Posterior cingulate gyrus (tissue), 11 donors: ENCODE results near the gene EIF4ENIF1.
A peak's percentile ranks its signal among the peaks of the same experiment; 100 is the strongest.
"Not testable (repeated sequence)": the region's sequence is repeated elsewhere in the genome, so short reads cannot be mapped to it uniquely, and the experiment has no call there.

Source experiments
- DNase-seq, 10 donors: peaks; one replicate each; pipeline versions ENCODE4 v3.0.0 to v3.0.0-alpha.2; 2020 to 2021; ENCODE audit warnings: mixed read lengths in 3 of 10
- intact Hi-C: fragments of 100-400 bp; cut with DNase I; formaldehyde crosslinking; loops from one replicate; pipeline ENCODE4 v1.15.1; 2023

EIF4ENIF1 gene

DNA sequence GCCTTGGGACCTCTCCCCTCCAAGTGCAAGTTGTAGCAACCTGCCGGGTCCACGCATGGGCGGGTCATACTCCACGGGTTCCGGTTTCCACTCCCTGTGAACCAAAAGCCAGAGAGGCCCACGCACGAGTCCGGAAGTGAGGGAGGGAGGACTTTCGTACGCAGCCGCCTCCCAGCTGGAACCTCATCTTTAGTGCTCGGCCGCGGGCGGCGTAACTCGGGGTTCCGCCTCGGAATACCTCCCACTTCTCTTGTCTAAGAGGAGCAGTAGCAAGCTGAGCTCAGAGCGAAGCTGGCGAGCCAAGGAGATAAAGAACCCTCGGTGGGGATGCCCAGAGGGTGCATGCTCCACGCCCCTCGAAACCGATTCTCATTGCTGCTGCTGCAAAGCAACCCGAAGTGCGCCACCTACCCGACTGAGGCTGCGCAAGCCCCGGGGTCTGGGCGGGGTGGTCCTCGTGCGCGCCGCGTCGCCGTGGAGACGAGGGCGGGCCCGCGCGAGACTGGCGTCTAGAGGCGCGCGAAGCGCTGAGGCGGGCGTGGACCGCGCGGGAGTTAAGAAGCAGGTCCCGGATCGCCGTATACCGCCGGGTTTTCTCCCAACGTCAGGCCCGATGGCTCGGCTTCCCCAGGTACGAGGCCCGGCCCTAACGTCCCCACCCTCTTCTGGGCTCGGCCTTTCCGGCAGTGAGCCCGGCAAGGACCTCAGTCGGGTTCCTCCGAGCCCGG, 6.5 kb upstream of the EIF4ENIF1 start, which contains the start of gene SFI1:
TSS of gene SFI1 (plus strand) at position 530 of the 728 bp plus-strand sequence. CDS start 11,749 bp downstream, outside the sequence.
- DNase-seq: peak; percentile 91 to 99 (median 94)

GRCh38 chr22:31495343-31495742, 5.7 kb upstream of the EIF4ENIF1 start:
- no peak for DNase-seq
- intact Hi-C loops: loop anchor here (10.0 kb wide), 2 partner anchors 139 to 151 kb away; partner anchors contain the start of gene PATZ1

More for the DNA sequence above, 6.5 kb upstream of the EIF4ENIF1 start, which contains the start of gene SFI1:
- intact Hi-C loops: loop anchor here (10.0 kb wide), 2 partner anchors 139 to 151 kb away; partner anchors contain the start of gene PATZ1

DNA sequence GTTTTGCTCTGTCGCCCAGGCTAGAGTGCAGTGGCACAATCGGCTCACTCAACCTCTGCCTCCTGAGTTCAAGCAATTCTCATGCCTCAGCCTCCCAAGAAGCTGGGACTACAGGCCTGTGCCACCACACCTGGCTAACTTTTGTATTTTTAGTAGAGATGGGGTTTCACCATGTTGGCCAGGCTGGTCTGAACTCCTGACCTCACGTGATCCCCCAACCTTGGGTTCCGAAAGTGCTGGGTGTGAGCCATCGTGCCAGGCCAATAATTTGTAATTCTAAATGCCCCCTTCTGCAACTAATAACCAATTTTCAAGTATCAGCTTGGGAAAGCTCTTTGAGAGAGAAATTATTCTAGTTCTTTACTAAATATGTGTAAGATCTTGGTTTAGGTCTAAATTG, 3.7 kb upstream of the EIF4ENIF1 start:
- not testable (repeated sequence) for DNase-seq
- intact Hi-C loops: loop anchor here (5.0 to 10.0 kb wide), 3 partner anchors 141 to 259 kb away; partner anchors contain the start of genes DEPDC5, PATZ1 and PRR14L

GRCh38 chr22:31492151-31492550, 2.5 kb upstream of the EIF4ENIF1 start:
- DNase-seq: no peak
- intact Hi-C loops: loop anchor here (5.0 to 10.0 kb wide), 3 partner anchors 143 to 260 kb away; partner anchors contain the start of genes DEPDC5, PATZ1 and PRR14L

- no peak for DNase-seq
- intact Hi-C loops: loop anchor here (5.0 to 10.0 kb wide), 3 partner anchors 143 to 261 kb away; partner anchors contain the start of genes DEPDC5, PATZ1 and PRR14L
Measured at GRCh38 chr22:31491218-31491962, 1.7 kb upstream of the EIF4ENIF1 start.

- peak in 7 of 10 donors; percentile 17 to 83 (median 38) for DNase-seq
- intact Hi-C loops: loop anchor here (5.0 to 10.0 kb wide), 3 partner anchors 144 to 262 kb away; partner anchors contain the start of genes DEPDC5, PATZ1 and PRR14L
Measured at GRCh38 chr22:31490496-31490925, 869 bp upstream of the EIF4ENIF1 start.

- DNase-seq: peak in 7 of 10 donors; percentile 6 to 86 (median 21)
- intact Hi-C loops: loop anchor here (10.0 kb wide), 1 partner anchor 84 kb away; no protein-coding TSS in a partner anchor
Measured at GRCh38 chr22:31488988-31489617, 539 bp downstream of the EIF4ENIF1 start.

DNA sequence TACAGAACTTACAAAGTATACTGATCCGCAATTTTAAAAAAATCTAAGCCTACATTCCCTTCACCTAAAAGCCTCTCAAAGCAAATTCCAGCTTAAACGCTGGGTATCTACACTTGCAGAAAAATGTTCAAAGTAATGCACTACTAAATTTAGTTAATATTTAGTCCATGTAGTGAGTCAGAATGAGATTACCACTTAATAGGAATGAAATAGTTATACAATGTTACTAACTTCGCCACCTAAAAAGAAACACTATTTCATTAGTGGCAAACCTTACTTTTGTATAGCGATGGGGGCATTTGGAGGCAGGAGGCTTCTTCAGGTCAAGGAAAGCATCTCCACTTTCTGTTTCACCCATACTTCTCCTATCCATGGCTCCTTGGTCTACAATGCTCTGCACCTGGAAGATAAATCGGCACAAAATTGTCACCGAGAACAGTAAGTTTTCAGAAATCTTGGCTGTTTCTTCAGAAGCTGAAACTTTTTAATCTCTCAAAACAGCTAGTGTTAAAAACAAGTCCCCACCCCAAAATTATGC, 1.2 kb downstream of the EIF4ENIF1 start:
- no peak for DNase-seq
- intact Hi-C loops: loop anchor here (10.0 kb wide), 1 partner anchor 84 kb away; no protein-coding TSS in a partner anchor

DNA sequence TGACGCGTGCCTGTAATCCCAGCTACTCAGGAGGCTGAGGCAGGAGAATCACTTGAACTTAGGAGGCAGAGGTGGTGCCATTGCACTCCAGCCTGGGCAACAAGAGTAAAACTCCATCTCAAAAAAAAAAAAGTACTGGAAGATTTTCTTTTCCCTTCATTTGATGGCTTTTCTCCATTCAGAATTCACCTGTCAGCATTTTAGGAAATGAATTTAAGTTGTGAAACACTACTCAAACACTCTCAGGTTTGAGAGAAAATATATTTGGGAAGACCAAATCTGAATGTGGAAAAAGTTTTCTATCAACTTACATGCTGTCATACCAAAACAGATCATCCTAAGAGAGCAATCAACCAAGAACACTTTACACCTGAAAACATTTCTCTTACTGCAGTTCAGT, 2.7 kb downstream of the EIF4ENIF1 start:
- intact Hi-C loops: loop anchor here (10.0 kb wide), 1 partner anchor 82 kb away; no protein-coding TSS in a partner anchor

DNA sequence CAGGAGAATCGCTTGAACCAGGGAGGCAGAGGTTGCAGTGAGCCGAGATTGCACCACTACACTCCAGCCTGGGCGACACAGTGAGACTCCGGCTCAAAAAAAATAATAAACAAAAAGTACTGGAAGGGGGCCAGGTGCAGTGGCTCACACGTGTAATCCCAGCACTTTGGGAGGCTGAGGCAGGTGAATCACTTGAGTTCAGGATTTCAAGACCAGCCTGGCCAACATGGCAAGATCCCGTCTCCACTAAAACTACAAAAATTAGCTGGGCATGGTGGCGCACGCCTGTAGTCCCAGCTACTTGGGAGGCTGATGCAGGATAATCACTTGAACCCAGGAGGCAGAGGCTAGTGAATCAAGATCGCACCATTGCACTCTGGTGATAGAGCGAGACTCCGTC, 3.3 kb downstream of the EIF4ENIF1 start:
- DNase-seq: not testable (repeated sequence)
- intact Hi-C loops: loop anchor here (10.0 kb wide), 1 partner anchor 82 kb away; no protein-coding TSS in a partner anchor

More for the DNA sequence above, 2.7 kb downstream of the EIF4ENIF1 start:
- DNase-seq: no peak

- DNase-seq: not testable (repeated sequence)
- intact Hi-C loops: loop anchor here (10.0 kb wide), 1 partner anchor 78 kb away; no protein-coding TSS in a partner anchor
Measured at GRCh38 chr22:31482470-31482869, 7.2 kb downstream of the EIF4ENIF1 start.

GRCh38 chr22:31481129-31481528, 8.5 kb downstream of the EIF4ENIF1 start:
- intact Hi-C loops: loop anchor here (10.0 kb wide), 1 partner anchor 76 kb away; no protein-coding TSS in a partner anchor
- no peak for DNase-seq

- no peak for DNase-seq
- intact Hi-C loops: no loop called here
Measured at GRCh38 chr22:31477329-31477728, 12.3 kb downstream of the EIF4ENIF1 start.

DNA sequence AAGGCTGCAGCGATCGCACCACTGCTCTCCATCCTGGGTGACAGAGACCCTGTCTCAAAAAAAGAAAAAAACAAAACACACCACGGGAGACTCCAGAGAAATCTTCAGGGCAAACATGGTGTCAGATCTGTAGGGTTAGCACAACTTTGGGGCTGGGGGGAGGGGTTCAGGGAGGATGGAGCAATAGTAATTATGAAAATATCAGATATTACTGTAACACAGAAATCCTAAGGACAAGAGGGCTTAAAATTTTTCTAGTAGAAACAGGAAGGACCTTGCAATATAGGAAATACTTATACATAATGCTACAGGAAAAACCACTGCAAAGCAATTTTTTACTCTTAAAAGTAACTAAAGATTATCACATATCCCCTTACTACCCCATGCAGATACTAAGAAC, 13.8 kb downstream of the EIF4ENIF1 start:
- no peak for DNase-seq
- intact Hi-C loops: no loop called here

- intact Hi-C loops: no loop called here
- DNase-seq: no peak
Measured at GRCh38 chr22:31474743-31475142, 14.9 kb downstream of the EIF4ENIF1 start.

DNA sequence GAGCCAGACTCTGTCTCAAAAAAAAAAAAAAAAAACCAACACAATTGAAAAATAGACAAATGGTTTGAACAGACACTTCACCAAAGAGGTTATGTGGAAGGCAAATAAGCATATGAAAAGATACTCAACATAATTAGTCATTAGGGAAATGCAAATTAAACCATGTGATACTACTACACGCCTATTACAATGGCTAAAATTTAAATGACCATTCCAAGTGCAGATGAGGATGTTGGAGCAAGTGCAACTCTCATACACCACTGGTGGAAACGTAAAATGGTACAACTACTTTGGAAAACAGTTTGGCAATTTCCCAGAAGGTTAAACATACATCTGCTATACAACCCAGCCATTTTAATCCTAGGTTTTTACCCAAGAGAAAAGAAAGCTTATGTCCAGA, 24.3 kb downstream of the EIF4ENIF1 start:
- no peak for DNase-seq
- intact Hi-C loops: no loop called here

DNA sequence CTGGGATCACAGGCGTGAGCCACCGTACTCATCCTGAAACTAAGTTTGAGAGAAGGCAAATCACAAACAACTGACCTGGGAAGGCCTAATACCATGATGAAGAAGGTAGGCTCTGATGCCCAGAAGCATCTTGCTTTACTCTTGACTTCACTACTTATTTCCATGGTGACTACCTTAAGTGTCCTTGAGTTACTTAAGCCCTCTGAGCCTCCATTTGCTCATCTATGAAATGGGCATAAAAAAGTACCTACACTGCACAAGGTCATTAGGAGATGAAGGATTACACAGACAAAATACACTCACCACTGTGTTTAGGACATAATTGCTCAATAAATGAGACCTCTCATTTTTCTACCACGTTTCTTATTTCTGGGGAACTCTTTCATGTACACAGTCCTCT, 27.9 kb downstream of the EIF4ENIF1 start:
- intact Hi-C loops: no loop called here
- no peak for DNase-seq

DNA sequence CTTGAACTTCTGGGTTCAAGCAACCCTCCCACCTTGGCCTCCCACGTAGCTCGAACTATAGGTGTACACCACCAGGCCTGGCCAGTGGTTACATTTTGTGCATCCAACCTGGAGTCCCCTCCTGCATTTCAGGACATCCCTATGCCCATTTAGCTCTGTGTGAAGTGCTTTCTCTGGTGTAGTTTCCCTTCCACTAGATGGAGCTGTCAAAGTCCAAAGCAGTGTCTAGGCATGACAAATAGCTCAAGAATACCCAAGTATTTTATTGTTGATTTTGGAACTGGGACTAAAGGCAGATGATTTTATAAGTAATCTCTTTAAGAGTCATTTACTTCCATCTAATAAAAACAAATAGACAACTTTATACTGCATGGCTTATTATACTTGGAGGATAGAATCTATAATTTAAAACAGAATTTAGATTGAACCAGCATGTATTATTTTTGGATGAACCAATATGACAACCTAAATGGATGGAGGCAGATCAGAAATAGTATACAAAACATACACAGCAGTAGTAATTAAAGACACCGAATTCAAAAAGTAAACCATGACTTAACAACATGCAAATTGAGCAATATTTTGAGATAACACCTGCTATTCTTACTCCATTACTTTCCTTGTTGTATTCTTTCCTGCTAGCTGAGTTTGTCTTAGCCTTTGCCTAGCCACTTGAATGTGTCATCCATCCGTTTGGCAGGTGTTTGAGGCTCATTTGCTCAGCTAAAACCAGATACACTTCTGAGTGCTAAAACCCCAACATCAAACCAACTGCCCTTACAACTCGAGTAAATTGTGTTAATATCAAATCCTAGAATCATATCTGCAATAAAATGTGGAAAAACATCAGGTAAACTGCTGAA, 37.7 kb downstream of the EIF4ENIF1 start:
- intact Hi-C loops: no loop called here
- DNase-seq: no peak

DNA sequence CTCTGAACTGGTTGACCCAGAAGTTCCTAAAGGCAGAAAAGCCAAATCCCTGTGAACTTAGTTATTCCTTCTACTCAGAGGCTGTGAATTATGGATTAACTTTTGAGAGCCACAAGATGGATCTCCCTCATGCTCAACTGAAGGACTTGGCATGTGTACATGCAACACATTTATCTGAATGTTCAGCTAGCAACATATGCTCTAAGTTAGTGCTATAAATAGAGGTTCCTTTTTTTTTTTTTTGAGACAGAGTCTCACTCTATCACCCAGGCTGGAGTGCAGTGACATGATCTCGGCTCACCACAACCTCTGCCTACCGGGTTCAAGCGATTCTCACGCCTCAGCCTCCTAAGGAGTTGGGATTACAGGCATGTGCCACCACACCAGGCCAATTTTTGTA, 40.1 kb downstream of the EIF4ENIF1 start:
- intact Hi-C loops: no loop called here

More for the DNA sequence above, 40.1 kb downstream of the EIF4ENIF1 start:
- no peak for DNase-seq
